Measurements from ENCODE around the gene PCDHA9.

The PCDHA9 gene

GRCh38 chr5:140881889-140882590 is 33.9 kb downstream of the PCDHA9 start, which contains the start of gene PCDHA13:
Gene PCDHA13 (plus strand): TSS chr5:140882124. CDS start chr5:140882269, 145 bp downstream.
- DNase-seq (ENCODE audit: low read depth in 3 of 3), result no peak

GRCh38 chr5:140882591-140882899 is 34.4 kb downstream of the PCDHA9 start:
- no peak for DNase-seq (ENCODE audit: low read depth in 3 of 3)

GRCh38 chr5:140883373-140883772 is 35.2 kb downstream of the PCDHA9 start:
- DNase-seq (ENCODE audit: low read depth in 3 of 3), result no peak

- no peak for DNase-seq (ENCODE audit: low read depth in 3 of 3)
Measured at GRCh38 chr5:140883927-140884697, 35.9 kb downstream of the PCDHA9 start.

Measured in stimulated activated CD4-positive, alpha-beta T cell treated with anti-CD3 and anti-CD28 coated beads, TNF-alpha, amount 100 ng/mL, for 24 hours (primary cell).